Activated CD8-positive, alpha-beta memory T cell treated with anti-CD3 and anti-CD28 coated beads for 48 hours (primary cell): ENCODE results near the gene FAM229A.
"Not testable (repeated sequence)": the region's sequence is repeated elsewhere in the genome, so short reads cannot be mapped to it uniquely, and the experiment has no call there.

ENCODE experiments used
- DNase-seq, 3 experiments: peaks; one replicate each; pipeline ENCODE4 v3.0.0-alpha.2; 2020; ENCODE audit warnings: low read depth in 2 of 3, low spot score in 2 of 3

The FAM229A gene

DNA sequence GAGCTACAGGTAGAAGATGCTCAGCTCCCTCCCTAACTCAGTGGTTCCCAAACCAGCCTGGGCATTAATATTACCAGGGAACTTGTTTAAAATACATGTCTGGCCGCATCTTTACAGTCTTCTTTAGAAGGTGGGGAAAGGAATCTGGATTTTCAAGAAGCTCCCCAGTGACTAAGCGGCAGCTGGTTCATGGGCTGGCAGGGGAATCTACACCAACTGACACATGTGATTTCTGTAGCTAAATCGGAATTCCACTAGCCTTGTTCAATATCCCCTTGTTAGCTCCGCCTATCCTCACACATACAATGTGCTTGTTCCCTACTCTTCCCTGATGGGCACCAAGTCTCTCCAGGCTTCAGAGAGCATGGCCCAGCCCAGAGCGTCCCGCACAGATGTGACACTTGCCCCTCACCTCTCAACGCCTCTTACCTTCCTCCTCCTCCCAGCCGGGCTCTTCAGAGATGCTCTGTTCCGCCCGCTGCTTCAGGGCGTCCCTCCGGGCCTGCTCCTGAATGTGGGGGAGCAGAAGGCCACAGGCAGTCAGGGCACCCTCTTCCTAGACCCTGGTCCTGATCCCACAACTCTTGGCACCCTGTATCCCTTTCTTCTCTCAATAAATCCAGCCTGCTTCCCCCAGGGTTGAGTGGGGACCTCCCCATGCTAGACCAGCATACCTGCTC, 15.4 kb upstream of the FAM229A start:
- DNase-seq: no peak

DNA sequence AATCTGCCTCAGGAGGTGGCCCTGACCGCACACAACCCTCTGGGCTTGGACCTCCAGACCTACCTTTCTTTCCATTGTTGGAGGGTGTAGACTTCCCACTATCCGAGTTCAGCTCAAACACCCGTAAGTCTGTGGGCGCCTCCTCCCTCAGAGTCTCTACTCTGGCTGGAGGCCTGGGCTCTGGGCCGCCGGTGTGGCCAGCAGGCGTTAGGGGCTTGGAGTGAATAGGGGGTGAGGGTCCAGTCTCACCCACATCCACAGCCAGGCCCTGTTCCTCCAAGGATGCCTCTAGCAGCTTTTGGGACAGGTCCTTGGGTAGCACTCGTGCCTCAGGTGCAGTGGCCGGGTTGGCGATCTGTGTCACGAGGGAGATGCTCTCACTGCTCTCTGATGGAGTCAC, 13.9 kb upstream of the FAM229A start:
- no peak for DNase-seq

DNA sequence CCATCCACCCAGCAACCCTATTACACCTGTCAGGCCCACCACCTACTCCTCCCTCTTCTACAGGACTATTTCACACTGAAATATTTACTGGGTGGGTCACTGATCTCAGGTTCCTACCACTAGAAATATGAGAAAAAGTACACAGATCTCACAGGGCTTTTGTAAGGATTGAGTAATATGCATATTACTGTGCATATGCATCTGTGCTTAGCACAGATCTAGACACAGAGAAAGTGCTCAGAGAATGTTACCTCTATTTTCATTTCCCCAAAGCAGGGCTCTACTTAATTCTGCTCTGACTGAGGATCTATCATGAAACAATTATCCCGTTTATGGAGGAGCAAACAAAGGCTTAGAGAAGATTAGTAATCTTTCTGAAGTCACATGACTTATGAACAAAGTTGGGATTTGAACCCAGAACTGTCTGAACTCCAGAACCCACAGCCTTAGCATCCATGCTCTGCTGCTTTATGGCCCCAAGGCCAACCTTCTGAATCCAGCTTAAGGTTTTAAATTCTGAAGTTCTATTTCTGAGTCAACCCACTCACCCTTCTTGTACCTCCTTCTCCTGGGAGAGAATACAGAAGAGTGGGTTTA, 11.8 kb upstream of the FAM229A start:
- no peak for DNase-seq

DNA sequence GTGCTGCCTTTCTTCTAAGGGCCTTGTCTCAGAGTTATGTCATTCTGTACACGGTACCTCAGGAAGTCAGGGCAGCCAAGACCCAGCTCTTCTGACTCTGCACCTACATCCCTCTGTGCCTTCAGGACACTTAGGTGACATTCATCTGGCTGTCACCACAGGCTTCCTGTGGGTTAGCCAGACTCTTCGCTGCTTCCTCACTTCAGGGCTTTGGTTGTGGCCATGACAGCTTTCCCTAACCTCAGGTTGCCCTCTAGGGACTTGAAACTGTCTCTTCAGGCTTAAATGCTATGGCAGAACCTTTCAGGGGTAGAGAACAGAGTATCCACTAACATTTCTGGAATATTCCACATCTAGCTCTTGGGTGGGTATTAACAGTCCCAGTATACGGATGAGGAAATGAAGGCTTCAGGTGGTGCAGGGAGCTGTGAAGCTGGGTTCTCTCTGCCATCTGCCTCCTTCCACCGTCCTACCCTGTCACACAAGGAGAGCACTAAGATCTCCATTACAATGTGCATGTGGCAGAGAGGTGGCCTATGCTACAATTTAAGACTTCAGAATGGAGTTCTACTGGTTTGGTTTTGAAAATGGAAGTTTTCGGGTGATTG, 10.0 kb upstream of the FAM229A start:
- DNase-seq: no peak

DNA sequence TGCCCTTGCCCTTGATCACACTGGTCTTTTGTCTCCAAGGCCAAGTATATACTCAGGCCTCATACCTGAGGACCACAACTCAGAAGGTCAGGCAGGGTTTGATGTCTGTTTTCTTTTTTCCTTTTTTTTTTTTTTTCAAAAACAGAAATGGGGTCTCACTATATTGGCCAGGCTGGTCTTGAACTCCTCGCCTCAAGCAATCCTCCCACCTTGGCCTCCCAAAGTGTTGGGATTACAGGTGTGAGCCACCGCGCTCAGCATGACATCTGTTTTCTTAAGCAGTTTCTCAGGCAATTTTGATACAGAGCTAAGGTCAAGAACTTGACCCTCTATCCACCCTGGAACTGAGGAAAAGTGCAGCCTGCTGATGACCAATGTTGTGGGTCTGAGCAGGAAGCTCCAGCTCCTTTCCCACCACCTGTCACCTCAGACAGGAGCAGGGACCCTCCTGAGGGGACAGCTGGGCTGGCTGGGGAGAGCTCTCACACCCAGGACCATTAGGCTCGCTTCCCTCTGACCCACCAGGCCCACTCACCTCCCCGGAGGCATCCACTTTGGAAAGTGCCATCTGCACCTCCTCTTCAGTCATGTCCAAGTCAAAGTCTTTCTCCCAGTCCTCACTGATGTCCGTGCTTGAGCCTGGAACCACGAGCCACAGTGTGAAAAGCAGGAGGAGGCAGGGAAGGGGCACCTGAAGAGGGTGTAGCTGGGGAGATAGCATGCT, 5.8 kb upstream of the FAM229A start:
- DNase-seq: no peak

DNA sequence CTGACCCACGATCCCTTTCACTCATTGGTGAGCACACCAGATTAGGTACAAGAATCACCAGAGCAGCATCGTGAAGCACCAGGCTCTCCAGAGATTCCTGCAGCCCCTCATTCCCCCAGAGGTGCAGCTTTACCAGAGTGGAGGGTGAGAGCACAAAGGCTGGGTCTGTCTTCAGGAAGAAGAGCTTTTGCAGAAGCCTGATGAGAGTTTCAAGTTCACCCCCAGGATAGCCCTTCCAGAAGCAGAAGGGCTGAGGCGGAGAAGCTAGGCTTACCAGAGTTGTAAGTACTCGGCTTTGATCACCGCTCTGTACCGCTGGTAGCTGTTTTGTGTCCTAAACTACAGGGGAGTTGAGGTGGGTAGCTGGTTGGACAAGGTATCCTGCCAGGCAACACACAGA, 3.2 kb upstream of the FAM229A start:
- DNase-seq: no peak

DNA sequence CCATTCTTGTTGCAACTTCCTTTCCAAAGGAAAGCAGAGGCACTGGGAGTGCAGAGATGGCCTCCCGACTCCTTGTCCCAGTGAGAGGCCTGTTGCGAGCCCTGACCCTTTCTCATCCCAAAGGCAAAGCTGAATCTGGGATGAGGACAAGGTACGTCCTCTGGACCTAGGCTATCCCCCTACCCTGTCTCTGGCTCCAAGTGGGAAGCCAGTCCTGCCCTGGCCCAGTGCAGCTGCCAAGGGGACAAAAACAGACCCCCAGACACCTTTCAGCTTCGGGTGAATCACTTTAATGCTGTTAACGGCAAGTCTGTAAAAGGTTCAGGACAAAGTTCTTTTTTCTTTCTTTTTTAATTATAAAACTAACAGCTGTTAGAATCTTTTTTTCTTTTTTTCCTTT, 2.6 kb upstream of the FAM229A start:
- no peak for DNase-seq

DNA sequence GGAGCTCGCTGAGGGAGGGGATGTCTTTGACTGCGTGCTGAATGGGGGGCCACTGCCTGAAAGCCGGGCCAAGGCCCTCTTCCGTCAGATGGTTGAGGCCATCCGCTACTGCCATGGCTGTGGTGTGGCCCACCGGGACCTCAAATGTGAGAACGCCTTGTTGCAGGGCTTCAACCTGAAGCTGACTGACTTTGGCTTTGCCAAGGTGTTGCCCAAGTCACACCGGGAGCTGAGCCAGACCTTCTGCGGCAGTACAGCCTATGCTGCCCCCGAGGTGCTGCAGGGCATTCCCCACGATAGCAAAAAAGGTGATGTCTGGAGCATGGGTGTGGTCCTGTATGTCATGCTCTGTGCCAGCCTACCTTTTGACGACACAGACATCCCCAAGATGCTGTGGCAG, 1.4 kb upstream of the FAM229A start:
- no peak for DNase-seq

DNA sequence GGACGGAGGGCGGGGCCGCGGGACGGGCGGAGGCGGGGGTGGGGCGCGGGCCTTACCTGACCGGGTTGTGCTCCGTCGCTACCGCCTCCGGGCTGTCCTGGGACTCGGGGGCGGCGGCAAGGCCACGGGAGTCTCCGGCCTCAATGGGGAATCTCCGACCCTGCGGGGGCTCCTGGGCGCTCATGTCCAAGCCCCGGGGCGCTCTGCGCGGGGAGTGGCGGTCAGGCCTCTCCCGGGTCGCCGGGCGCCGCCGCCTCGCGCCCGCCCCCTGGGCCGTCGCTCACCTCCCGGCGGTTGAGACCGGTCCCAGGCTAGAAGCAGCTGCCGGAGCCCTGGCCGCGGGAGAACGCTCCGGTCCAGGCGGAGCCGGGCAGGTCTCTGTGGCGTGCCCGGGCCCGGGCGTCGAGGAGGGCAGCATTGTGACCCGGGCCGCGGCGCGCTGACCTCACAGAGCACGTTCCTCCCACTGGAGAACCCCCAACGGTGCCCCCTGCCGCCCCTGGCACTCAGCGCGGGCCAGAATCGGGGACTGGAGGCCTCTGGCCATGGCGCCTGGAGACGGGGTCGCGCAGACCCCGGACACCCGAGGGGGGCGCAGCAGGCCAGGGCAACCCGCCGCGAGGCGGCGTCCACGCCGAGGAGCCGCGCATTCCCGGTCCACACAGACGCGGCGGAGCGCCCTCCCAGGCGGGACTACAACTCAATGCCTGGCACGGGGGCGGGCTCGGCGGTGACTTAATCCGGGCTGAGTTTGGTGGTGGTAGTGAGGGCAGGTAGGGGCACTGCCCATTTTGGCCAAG, 411 bp downstream of the FAM229A start:
- DNase-seq: no peak

DNA sequence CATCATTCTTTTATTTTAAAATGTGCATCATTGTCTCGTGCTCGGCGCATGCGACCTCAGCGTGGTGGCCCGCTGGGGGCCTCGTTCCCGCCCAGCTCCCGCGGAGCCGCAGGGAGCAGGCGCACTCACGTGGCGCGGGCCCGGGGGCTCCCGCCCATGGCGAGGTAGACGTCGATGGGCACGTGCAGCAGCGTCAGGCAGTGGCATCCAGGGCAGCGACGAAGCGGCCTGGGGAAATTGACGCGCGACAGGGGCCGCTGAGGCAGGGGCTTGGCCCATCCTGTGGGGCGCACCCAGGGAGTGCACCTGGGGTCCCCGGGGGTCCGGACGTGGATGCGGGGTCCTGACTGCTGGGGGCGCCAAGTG, 994 bp downstream of the FAM229A start:
- no peak for DNase-seq

DNA sequence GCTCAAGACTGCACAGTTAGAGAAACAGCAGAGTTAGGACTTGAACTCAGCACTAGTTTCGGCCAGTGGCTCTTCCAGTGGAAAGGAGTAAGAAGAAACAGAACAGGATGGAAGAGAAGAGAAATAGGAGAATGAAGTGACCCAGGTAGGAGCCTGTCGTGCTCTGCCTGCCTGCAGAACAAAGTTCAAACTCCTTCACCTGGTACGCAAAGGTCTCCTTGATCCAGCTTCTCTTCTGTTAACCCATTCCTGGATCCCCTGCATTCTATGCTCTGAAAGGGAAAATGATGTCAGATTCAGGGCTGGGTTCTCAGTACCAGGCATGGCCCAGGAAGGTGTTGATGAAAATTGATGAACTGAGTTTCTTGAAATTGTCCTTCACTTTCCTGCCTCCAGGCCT, 3.9 kb downstream of the FAM229A start:
- no peak for DNase-seq

DNA sequence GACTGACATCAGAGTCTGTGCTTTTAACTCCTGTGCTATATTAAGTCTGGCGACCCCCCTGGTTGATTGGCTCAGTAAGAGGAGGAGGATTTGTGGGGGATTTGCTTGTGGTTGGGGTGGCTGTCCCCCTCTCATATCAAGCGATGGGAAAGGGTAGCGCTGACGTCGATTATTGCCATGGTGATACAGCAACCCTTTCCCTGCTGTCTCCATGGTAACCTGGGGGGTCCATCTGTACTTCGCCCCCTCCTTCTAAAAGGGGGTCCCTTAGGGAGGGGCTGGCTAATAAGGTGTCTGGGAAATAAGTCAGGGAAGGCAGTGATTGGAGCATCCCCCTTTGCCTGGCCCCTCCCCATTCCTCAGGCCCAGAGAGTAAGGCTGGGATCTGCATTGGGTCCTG, 4.7 kb downstream of the FAM229A start:
- no peak for DNase-seq

DNA sequence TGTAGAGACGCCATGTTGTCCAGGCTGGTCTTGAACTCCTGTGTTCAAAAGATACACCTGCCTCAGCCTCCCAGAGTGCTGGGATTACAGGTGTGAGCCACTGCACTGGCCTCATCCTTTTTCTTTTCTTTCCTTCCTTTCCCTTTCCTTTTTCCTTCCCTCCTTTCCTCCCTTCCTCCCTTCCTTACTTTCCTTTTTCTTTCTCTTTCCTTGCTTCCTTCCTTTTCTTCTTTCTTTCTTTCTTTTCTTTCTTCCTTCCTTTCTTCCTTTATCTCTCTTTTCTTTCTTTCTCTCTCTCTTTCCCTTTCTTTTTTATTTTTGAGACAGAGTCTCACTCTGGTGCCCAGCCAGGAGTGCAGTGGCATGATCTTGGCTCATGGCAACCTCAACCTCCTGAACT, 5.8 kb downstream of the FAM229A start:
- DNase-seq: no peak

DNA sequence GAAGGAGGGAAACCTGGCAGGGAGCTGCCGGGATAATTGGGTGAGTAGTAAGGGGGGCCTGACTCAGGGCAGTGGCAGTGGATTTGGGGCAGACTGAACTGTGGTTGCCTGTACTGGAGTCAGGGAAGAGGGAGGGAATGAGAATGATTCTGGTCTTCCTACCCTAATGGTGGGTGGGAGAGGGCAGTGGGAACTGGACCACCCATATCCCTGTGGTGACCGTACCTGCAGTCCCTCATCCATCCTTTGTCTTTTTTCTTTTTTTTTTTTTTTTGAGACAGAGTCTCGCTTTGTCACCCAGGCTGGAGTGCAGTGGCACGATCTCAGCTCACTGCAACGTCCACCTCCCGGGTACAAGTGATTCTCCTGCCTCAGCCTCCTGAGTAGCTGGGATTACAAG, 6.5 kb downstream of the FAM229A start:
- DNase-seq: not testable (repeated sequence)

DNA sequence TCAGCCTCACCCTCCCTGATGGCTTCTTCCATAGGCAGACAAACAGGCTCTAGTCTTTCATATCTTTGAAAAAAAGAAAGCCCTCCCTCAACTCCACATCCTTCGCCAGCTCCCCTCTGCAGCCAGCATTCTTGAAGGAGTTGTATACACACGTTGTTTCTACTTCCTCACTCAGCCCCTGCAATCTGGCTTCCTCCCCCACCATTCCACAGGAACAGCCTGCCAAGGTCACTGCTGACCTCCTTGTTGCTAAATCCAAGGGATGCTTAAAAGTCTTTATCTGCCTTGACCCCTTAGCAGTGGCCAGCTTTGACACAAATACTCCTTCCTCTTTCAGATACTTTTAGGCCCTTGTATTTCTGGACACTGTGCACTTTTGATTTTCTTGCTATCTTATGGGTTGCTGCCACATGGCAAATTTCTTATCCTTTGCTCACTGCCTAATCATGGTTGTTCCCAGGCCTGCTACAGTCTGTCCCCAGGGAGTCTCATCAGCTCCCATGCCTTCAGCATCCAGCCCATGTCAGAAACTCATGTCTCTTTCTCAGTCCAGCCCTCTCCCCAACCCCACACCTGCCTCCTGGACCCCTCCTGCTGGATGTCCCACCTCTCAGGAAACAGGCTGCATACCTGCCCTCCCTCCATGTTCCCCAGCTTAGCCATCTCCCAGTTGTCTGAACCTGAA, 8.3 kb downstream of the FAM229A start:
- no peak for DNase-seq

DNA sequence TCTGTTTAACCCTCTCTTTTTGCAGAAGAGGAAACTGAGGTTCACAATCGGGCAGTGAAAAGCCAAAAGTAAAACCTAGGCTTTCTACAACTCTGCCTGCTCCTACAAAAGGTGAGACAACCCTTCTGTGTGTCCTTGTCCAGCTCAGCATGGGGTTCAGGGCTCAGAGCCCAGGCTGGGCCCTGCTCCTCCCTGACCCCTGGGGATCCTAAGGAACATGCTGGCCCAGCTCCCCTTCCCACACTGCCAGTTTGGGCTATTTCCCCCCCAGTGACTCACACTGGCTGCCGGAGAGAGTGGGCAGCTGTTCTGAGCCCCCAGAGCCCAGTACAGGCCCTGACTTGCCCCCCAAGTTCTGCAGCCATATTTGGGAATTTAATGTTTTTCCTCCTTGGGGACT, 8.9 kb downstream of the FAM229A start:
- no peak for DNase-seq

DNA sequence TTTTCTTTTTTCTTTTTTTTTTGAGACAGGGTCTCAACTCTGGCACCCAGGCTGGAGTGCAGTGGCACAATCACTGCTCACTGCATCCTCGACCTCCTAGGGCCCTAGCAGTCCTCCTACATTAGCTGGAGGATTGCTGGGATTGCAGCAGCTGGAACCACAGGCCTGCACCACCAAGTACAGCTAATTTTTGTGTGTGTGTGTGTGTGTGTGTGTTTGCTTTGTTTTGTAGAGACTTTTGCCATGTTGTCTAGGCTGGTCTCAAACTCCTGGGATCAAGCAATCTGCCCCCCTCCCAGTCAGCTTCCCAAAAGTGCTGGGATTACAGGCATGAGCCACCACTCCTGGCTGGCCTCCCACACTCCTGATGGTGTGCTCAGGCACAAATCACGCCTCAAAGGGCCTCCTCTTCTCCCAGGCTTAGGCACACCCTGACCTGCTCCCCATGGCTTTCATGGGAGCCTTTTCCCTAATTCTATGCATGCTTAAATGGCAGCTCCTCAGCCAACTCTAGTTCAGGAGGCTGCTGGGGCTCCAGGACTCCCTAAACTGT, 9.4 kb downstream of the FAM229A start:
- no peak for DNase-seq

DNA sequence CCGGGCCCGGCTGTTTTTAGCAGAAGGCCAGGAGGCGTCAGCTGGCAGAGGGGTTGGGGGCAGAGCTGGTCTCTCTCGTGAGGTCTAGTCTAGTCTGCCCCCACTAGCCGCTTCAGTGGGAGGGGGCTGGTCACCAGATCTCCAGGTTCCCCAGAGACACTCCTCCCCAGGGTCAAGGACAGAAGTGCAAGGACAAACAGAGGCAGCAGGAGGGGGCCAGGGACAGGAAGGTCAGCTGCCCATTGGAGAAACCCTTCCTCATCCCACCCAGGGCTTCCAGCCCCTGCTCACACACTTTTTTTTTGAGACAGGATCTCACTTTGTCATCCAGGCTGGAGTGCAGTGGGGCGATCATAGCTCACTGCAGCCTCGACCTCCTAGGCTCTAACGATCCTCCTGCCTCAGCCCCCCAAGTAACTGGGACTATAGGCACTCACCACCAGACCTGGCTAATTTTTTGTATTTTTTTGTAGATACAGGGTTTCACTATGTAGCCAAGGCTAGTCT, 10.0 kb downstream of the FAM229A start:
- no peak for DNase-seq

DNA sequence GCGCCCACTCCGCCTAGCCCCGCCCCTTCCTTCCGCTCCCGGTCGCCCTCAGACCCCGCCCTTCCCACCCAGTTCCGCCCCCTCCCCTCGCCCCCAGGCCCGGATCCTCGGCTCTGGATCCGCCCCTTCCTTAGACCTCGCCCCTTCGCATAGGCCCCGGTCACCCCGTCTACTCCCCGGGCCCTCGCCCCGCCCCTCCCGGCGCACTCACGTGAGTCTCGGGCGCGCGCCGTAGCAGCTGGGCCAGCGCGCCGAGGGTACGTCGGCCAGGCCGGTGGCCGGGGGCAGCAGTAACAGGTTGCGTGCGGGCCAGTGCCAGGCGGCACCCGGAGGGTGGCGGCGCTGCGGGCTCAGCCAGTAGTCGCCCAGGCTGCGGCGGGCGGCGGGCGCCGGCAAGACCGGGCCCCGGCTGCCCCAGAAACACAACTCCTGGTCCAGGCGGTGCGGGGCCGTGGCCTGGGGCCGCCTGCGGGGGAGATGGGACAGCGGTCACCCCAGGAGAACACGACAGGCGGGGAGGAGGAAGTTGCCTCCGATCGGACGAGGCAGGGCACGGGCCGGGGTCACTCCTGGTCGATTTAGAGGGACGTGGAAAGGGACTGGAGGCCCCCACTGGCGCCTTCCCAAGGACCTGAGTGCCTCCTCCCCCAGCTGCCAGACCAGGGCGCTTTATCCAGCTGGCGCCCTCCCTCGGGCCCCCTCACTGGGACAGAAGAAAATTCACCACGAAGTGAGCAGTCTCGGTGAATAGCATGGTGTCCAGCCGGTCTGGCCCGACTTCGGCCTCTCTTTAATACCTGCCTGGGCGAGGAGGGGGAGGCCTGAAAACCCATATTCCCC, 10.7 kb downstream of the FAM229A start:
- DNase-seq: peak in 1 of 3 experiments; percentile 66
